H1 (cell line): Measurements from ENCODE around the gene NWD2. TPM values are rescaled to one million over a fixed set of nuclear protein-coding genes. Genes with fewer than 3 reads are reported as not detected.

Experiments used
- CBX8 ChIP-seq: fragments of 300-800, 300-1000 bp; sonication (generic); IDR thresholded peaks from 2 replicates; pipeline ENCODE4 v1.7.1; 2016; ENCODE audit warnings: low read depth, low read length, borderline replicate concordance
- POLR2A ChIP-seq, 2 experiments: IDR thresholded peaks; 1 replicate in 1 of 2; 2 replicates in 1 of 2; pipeline ENCODE4 v1.6.1; 2011; ENCODE audit warnings: low read depth in 2 of 2, low read length in 2 of 2, mild to moderate bottlenecking in 2 of 2; ENCODE audit errors: control extremely low read depth in 1 of 2
- SRF ChIP-seq: IDR thresholded peaks from 2 replicates; pipeline ENCODE4 v1.6.1; 2011; ENCODE audit warnings: mild to moderate bottlenecking, low read depth, low read length, moderate library complexity
- TEAD4 ChIP-seq: IDR thresholded peaks from 2 replicates; pipeline ENCODE4 v1.6.1; 2012; ENCODE audit warnings: low read depth, low read length, inconsistent platforms, mixed read lengths
- ZNF274 ChIP-seq: IDR thresholded peaks from 2 replicates; pipeline ENCODE4 v1.7.0; 2012; ENCODE audit warnings: low read length, borderline replicate concordance; ENCODE audit errors: extremely low read depth
- polyA plus RNA-seq, 7 experiments: library from polyadenylated mRNA; depleted of rRNA in 3 of 7; stranded (reverse) in 5 of 7; unstranded in 2 of 7; fragments of >200 nt in 5 of 7; fragments of 200-250 nt in 2 of 7; gene quantifications; 1 replicate in 5 of 7; 2 replicates in 1 of 7; 4 replicates in 1 of 7; pipeline versions ENCODE4 v1.2.1 to v1.2.3, GENCODE V29; 2011 to 2013; ENCODE audit warnings: missing spikeins in 2 of 7, mixed read lengths in 2 of 7
- total RNA-seq: library from RNA; stranded (reverse); fragmentation: NEBNext Ultra II Directional; extraction: Animal tissue kit (Norgen Biotek cat#: 25700); gene quantifications from 2 replicates; pipeline ENCODE4 v1.2.1, GENCODE V29; 2021

Gene NWD2
- total and polyA plus RNA-seq, 2 of the 8 experiments (the other 6 are each of a cell fraction or from before 2014, with no cell fraction given): under 0.01 TPM; not detected in 1

- no peak for TF ChIP-seq TEAD4
- no peak for TF ChIP-seq POLR2A (IDR thresholded peaks at IDR 0.05; ENCODE audit: control extremely low read depth in 1 of 2, low read depth in 2 of 2, low read length in 2 of 2)
- no peak for TF ChIP-seq CBX8
- no peak for TF ChIP-seq SRF
- no peak for TF ChIP-seq ZNF274
Measured at GRCh38 chr4:37279121-37279520, 34.6 kb downstream of the NWD2 start (continued).
